ENCODE results near the gene TRAF3. TPM values are rescaled to one million over a fixed set of nuclear protein-coding genes. Genes with fewer than 3 reads are reported as not detected.

TRAF3 gene
- total RNA-seq, 2 donors from 2014 or later = 20.8 to 26.0 TPM

- no peak overlapping the region for H3K4me3 ChIP-seq
- H3K27ac ChIP-seq = no peak overlapping the region
- H3K27me3 ChIP-seq = no peaks in the 10 kb centered on the region
- TF ChIP-seq CTCF (IDR thresholded peaks at IDR 0.05) = no peak
- no peaks in the 10 kb centered on the region for H3K36me3 ChIP-seq
- intact Hi-C loops (cut with DNase I) = no loop called here
- DNase-seq = no peak
- H3K9me3 ChIP-seq = no peaks in the 10 kb centered on the region
- H3K9ac ChIP-seq (ENCODE audit: low read depth in 2 of 2, low read length in 2 of 2) = no peak overlapping the region
- H3K4me1 ChIP-seq = no peaks in the 10 kb centered on the region
Measured at GRCh38 chr14:102897299-102898027, 120.2 kb downstream of the TRAF3 start.

GRCh38 chr14:102898298-102898697, 121.0 kb downstream of the TRAF3 start:
- H3K4me3 ChIP-seq = no peak overlapping the region
- intact Hi-C loops (cut with DNase I) = no loop called here
- no peak for DNase-seq
- H3K36me3 ChIP-seq = peaks cover 4% of the 10 kb centered on the region
- TF ChIP-seq CTCF (IDR thresholded peaks at IDR 0.05) = no peak
- H3K4me1 ChIP-seq = no peaks in the 10 kb centered on the region
- H3K27ac ChIP-seq = no peak overlapping the region
- H3K9me3 ChIP-seq = no peaks in the 10 kb centered on the region
- H3K27me3 ChIP-seq = no peaks in the 10 kb centered on the region
- no peak overlapping the region for H3K9ac ChIP-seq (ENCODE audit: low read depth in 2 of 2, low read length in 2 of 2)

GRCh38 chr14:102898776-102899515, 121.7 kb downstream of the TRAF3 start:
- no peaks in the 10 kb centered on the region for H3K4me1 ChIP-seq
- no peak for DNase-seq
- peaks cover 8% of the 10 kb centered on the region for H3K36me3 ChIP-seq
- H3K27me3 ChIP-seq = no peaks in the 10 kb centered on the region
- H3K4me3 ChIP-seq = no peak overlapping the region
- no peak overlapping the region for H3K27ac ChIP-seq
- no peaks in the 10 kb centered on the region for H3K9me3 ChIP-seq
- TF ChIP-seq CTCF (IDR thresholded peaks at IDR 0.05) = no peak
- intact Hi-C loops (cut with DNase I) = no loop called here
- no peak overlapping the region for H3K9ac ChIP-seq (ENCODE audit: low read depth in 2 of 2, low read length in 2 of 2)

GRCh38 chr14:102899516-102899900, 122.3 kb downstream of the TRAF3 start:
- no peak overlapping the region for H3K27ac ChIP-seq
- H3K9ac ChIP-seq (ENCODE audit: low read depth in 2 of 2, low read length in 2 of 2) = no peak overlapping the region
- no peak for DNase-seq
- no peaks in the 10 kb centered on the region for H3K27me3 ChIP-seq
- no peak for TF ChIP-seq CTCF (IDR thresholded peaks at IDR 0.05)
- peaks cover 8% of the 10 kb centered on the region for H3K36me3 ChIP-seq
- no peaks in the 10 kb centered on the region for H3K4me1 ChIP-seq
- no peak overlapping the region for H3K4me3 ChIP-seq
- H3K9me3 ChIP-seq = no peaks in the 10 kb centered on the region
- intact Hi-C loops (cut with DNase I) = no loop called here

GRCh38 chr14:102900631-102901571, 123.7 kb downstream of the TRAF3 start:
- Histone ChIP-seq H3K4me3 (no peak overlapping the region), H3K9ac (ENCODE audit: low read depth in 2 of 2, low read length in 2 of 2) (no peak overlapping the region), H3K27me3 (no peaks in the 10 kb centered on the region), H3K27ac (no peak overlapping the region), H3K4me1 (no peaks in the 10 kb centered on the region), H3K36me3 (peaks cover 8% of the 10 kb centered on the region), H3K9me3 (no peaks in the 10 kb centered on the region)
- no peak for TF ChIP-seq CTCF (IDR thresholded peaks at IDR 0.05)
- DNase-seq = no peak
- intact Hi-C loops (cut with DNase I) = no loop called here
